Measurements from ENCODE around the gene LHX1.

GRCh38 chr17:36889770-36890349 lies 47.4 kb upstream of the LHX1 start:
- TF ChIP-seq SUZ12 (IDR thresholded peaks at IDR 0.05): no peak
- no peak for TF ChIP-seq BHLHE40 (IDR thresholded peaks at IDR 0.05; ENCODE audit: borderline replicate concordance)
- no peak for TF ChIP-seq CTBP1 (IDR thresholded peaks at IDR 0.05; ENCODE audit: borderline replicate concordance)
- no peak for TF ChIP-seq FOXM1 (IDR thresholded peaks at IDR 0.05; ENCODE audit: borderline replicate concordance)
- TF ChIP-seq ELF4 (IDR thresholded peaks at IDR 0.05): no peak
- TF ChIP-seq, protein P1, sequence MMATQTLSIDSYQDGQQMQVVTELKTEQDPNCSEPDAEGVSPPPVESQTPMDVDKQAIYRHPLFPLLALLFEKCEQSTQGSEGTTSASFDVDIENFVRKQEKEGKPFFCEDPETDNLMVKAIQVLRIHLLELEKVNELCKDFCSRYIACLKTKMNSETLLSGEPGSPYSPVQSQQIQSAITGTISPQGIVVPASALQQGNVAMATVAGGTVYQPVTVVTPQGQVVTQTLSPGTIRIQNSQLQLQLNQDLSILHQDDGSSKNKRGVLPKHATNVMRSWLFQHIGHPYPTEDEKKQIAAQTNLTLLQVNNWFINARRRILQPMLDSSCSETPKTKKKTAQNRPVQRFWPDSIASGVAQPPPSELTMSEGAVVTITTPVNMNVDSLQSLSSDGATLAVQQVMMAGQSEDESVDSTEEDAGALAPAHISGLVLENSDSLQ (IDR thresholded peaks at IDR 0.05): no peak
- TF ChIP-seq ARNT (IDR thresholded peaks at IDR 0.05): no peak
- no peak for TF ChIP-seq SP1 (IDR thresholded peaks at IDR 0.05)
- no peak for TF ChIP-seq FOXA1 (IDR thresholded peaks at IDR 0.05)
- no peak for TF ChIP-seq TARDBP (IDR thresholded peaks at IDR 0.05)
- no peak for TF ChIP-seq HDGF (IDR thresholded peaks at IDR 0.05; ENCODE audit: borderline replicate concordance)
- TF ChIP-seq NFRKB (IDR thresholded peaks at IDR 0.05): no peak
